Measurements from ENCODE around the gene LAMTOR4.
"Not testable (repeated sequence)": the region's sequence is repeated elsewhere in the genome, so short reads cannot be mapped to it uniquely, and the experiment has no call there.

The LAMTOR4 gene

GRCh38 chr7:100124301-100125230 is 24.2 kb upstream of the LAMTOR4 start:
- no peak overlapping the region for H3K4me3 ChIP-seq (ENCODE audit: low read depth, low read length)
- no peak for TF ChIP-seq CTCF (conservative IDR thresholded peaks at IDR 0.05; ENCODE audit: low read depth, low read length)
- no peak for DNase-seq (ENCODE audit: low read depth)

- TF ChIP-seq CTCF (conservative IDR thresholded peaks at IDR 0.05; ENCODE audit: low read depth, low read length): peak; percentile 10
- DNase-seq (ENCODE audit: low read depth): no peak
Observed at GRCh38 chr7:100126239-100126930, 22.3 kb upstream of the LAMTOR4 start.

GRCh38 chr7:100126931-100127865 is 21.5 kb upstream of the LAMTOR4 start, which contains the start of gene MBLAC1:
TSS of gene MBLAC1 (plus strand) at chr7:100126967. CDS start at chr7:100127396, 429 bp downstream.
- DNase-seq (ENCODE audit: low read depth): peak; percentile 96
- peak within 1 kb of the TSS; percentile 92 for H3K4me3 ChIP-seq (ENCODE audit: low read depth, low read length)
- no peak for TF ChIP-seq CTCF (conservative IDR thresholded peaks at IDR 0.05; ENCODE audit: low read depth, low read length)

More at GRCh38 chr7:100126239-100126930, 22.3 kb upstream of the LAMTOR4 start:
- peak overlapping the region; percentile 92 for H3K4me3 ChIP-seq (ENCODE audit: low read depth, low read length)

GRCh38 chr7:100127866-100128636 is 20.7 kb upstream of the LAMTOR4 start:
- H3K4me3 ChIP-seq (ENCODE audit: low read depth, low read length): peak overlapping the region; percentile 92
- peak; percentile 39 for DNase-seq (ENCODE audit: low read depth)
- no peak for TF ChIP-seq CTCF (conservative IDR thresholded peaks at IDR 0.05; ENCODE audit: low read depth, low read length)

- no peak for DNase-seq (ENCODE audit: low read depth)
- no peak for TF ChIP-seq CTCF (conservative IDR thresholded peaks at IDR 0.05; ENCODE audit: low read depth, low read length)
- no peak overlapping the region for H3K4me3 ChIP-seq (ENCODE audit: low read depth, low read length)
Observed at GRCh38 chr7:100128637-100128963, 20.1 kb upstream of the LAMTOR4 start.

- not testable (repeated sequence) for H3K4me3 ChIP-seq (ENCODE audit: low read depth, low read length); DNase-seq (ENCODE audit: low read depth)
Observed at GRCh38 chr7:100130220-100130607, 18.5 kb upstream of the LAMTOR4 start.

Measured in choroid plexus epithelial cell (primary cell).